ENCODE data around the gene THSD4.

The THSD4 gene

DNA sequence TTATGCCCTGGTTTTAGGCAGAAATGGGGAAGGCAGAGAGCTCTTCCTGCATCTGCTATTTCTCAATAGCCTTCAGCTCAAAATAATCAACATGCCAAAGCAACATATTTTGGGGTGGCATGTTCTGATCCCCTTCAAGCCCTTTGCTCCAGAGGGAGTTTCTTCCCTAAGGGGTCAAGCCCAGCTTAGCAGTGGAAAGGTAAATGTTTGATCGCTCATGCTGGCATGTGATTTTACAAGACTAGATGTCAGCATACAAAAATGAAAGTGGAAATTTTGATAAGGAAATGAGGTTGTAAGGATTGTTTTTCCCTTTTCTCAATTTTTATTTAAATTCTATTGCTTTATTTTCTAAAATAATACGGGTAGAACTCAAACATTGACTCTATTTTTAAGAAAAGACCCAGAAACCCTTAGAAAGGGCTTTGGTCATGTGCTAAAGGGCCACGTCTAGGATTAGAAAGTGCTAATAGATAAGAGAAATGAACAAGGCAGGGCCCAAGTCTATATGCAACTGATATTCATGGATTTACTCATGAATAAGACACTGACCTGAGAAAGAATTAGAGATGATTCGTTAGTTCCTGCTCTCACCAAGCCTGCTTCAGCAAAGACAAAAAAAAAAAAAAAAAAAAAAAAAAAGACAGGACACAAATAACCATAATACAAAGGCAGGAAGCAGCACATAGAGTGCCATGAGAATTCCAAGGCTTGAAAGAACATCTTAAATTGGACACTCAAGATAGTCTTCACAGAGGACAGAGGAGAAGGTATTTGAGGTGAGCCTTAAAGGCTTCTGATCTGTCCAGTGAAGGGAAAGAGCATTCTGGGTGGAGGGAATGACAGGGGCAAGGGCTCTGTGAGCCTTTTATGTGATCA is 640.1 kb downstream of the THSD4 start:
- H3K4me3 ChIP-seq = no peak overlapping the region
- no peaks in the 10 kb centered on the region for H3K9me3 ChIP-seq (ENCODE audit: low read depth, low read length)
- H3K36me3 ChIP-seq (ENCODE audit: insufficient read depth, low read length) = no peaks in the 10 kb centered on the region
- H3K9ac ChIP-seq (ENCODE audit: insufficient read length) = no peak overlapping the region
- TF ChIP-seq FOXP2 (optimal IDR thresholded peaks at IDR 0.05; ENCODE audit: control extremely low read depth, extremely low read length, insufficient read depth) (no peak), POLR2AphosphoS5 (IDR thresholded peaks at IDR 0.05; ENCODE audit: borderline replicate concordance, low read depth, low read length) (no peak), EZH2 (IDR thresholded peaks at IDR 0.05) (no peak)
- DNase-seq (ENCODE audit: low read depth, low spot score) = no peak
- no peak overlapping the region for H3K27ac ChIP-seq

DNA sequence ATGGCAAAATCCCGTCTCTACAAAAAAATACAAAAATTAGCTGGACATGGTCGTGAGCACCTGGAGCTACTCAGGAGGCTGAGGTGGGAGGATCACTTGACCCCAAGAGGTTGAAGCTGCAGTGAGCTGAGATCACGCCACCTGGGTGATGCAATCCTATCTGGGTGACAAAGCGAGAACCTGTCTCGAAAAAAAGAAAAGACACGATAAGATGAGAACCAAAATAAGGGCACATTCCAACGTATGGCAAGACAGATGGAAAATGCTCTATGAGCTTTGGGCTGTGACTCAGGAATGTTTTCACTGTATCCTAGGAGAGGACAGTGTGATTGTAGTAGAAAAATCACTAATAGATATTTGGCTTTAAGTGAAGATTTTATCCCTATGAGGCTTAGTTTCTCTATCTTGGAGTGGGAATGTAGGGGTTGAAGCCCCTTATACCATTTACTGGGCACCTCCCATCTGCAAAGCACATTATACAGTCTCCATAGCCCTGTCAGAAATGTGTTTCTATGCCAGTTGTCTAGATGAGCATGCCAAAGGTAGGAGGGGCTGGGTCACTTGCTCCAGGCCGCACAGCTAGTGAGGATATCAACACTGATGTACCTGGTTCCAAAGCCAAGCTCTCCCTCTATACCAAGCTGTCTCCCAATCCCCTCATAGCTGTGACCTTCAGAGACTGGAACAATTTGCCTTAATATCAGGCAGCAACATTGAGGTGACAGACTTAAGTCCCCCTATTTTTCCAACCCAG is 641.5 kb downstream of the THSD4 start:
- Histone ChIP-seq H3K36me3 (ENCODE audit: insufficient read depth, low read length) (no peaks in the 10 kb centered on the region), H3K27ac (no peak overlapping the region), H3K9ac (ENCODE audit: insufficient read length) (no peak overlapping the region), H3K4me3 (no peak overlapping the region), H3K9me3 (ENCODE audit: low read depth, low read length) (no peaks in the 10 kb centered on the region)
- no peak for DNase-seq (ENCODE audit: low read depth, low spot score)
- TF ChIP-seq EZH2 (IDR thresholded peaks at IDR 0.05) (no peak), POLR2AphosphoS5 (IDR thresholded peaks at IDR 0.05; ENCODE audit: borderline replicate concordance, low read depth, low read length) (no peak), FOXP2 (optimal IDR thresholded peaks at IDR 0.05; ENCODE audit: control extremely low read depth, extremely low read length, insufficient read depth) (no peak)

DNA sequence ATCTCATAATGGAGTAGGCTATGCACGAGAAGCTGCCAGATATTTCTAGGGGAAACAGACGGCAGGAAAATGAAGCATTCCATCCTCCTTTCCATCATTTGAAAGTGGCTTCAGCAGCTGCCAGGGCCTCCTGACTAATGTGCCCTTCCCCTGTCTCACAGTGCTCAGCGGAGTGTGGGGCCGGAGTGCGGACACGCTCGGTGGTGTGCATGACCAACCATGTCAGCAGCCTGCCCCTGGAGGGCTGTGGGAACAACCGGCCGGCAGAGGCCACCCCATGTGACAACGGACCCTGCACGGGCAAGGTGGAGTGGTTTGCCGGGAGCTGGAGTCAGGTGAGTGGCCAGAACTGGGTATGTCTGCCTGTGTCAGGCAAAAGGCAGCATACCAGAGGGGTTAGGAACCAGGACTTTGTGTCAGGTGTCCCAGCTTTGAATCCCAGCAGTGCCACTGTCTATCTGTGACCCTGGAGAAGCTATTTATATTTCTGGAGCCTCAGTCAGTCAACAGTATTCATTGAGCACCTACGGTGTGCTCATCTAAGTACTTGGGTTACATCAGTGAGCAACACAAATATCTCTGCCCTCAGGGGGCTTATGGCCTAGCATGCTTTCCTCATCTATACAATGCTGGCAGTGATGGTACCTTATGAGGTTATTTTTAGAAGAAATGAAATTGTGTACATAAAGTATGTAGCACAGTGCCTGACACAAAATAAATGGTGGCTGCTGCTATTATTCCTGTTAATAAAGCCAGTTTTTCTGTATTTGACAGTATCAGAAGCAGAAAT is 642.7 kb downstream of the THSD4 start:
- H3K4me3 ChIP-seq = no peak overlapping the region
- H3K27ac ChIP-seq = no peak overlapping the region
- no peak for TF ChIP-seq POLR2AphosphoS5 (IDR thresholded peaks at IDR 0.05; ENCODE audit: borderline replicate concordance, low read depth, low read length)
- no peak for TF ChIP-seq FOXP2 (optimal IDR thresholded peaks at IDR 0.05; ENCODE audit: control extremely low read depth, extremely low read length, insufficient read depth)
- no peak for TF ChIP-seq EZH2 (IDR thresholded peaks at IDR 0.05)
- no peak for DNase-seq (ENCODE audit: low read depth, low spot score)
- no peaks in the 10 kb centered on the region for H3K9me3 ChIP-seq (ENCODE audit: low read depth, low read length)
- no peaks in the 10 kb centered on the region for H3K36me3 ChIP-seq (ENCODE audit: insufficient read depth, low read length)
- no peak overlapping the region for H3K9ac ChIP-seq (ENCODE audit: insufficient read length)

DNA sequence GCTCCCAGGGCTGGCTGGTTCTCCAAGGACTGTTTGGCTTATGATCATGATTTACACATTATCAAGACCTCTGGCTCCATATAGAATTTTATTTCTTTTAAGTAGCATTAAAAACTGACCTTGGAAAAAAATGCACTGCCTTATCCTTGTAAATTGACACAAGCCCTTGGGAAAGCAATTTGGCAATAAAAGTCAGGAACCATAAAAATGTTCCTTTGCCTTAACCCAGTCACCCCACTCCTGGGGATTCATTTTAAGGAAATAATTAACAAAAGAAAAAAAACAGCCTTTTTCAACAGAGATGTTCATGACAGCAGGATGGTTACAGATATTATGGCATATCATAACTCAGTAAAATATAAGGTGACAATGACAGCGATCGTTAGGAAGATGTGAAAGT is 643.4 kb downstream of the THSD4 start:
- no peaks in the 10 kb centered on the region for H3K9me3 ChIP-seq (ENCODE audit: low read depth, low read length)
- no peak for DNase-seq (ENCODE audit: low read depth, low spot score)
- H3K27ac ChIP-seq = no peak overlapping the region
- H3K9ac ChIP-seq (ENCODE audit: insufficient read length) = no peak overlapping the region
- no peak overlapping the region for H3K4me3 ChIP-seq
- H3K36me3 ChIP-seq (ENCODE audit: insufficient read depth, low read length) = no peaks in the 10 kb centered on the region
- no peak for TF ChIP-seq EZH2 (IDR thresholded peaks at IDR 0.05)
- TF ChIP-seq FOXP2 (optimal IDR thresholded peaks at IDR 0.05; ENCODE audit: control extremely low read depth, extremely low read length, insufficient read depth) = no peak
- no peak for TF ChIP-seq POLR2AphosphoS5 (IDR thresholded peaks at IDR 0.05; ENCODE audit: borderline replicate concordance, low read depth, low read length)

DNA sequence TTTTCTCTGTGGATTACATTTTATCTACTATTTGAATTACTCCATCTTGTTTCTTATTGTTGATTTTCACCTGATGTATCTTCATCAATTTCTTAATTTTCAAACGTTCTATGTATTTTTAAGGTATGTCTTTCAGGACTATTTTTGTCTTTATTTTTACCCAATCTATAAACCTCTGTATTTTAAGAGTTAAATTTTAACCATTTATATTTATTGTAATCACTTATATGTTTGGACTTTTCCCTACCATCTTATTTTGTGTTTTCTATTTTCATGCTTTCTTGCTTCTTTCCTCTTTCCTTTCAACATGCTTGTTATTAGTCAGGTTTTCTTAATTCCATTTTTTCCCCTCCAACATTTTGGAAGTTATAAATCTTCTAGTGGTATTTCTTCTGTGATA is 645.6 kb downstream of the THSD4 start:
- H3K9ac ChIP-seq (ENCODE audit: insufficient read length) = no peak overlapping the region
- H3K27ac ChIP-seq = no peak overlapping the region
- no peak for DNase-seq (ENCODE audit: low read depth, low spot score)
- no peak for TF ChIP-seq POLR2AphosphoS5 (IDR thresholded peaks at IDR 0.05; ENCODE audit: borderline replicate concordance, low read depth, low read length)
- TF ChIP-seq EZH2 (IDR thresholded peaks at IDR 0.05) = no peak
- no peak for TF ChIP-seq FOXP2 (optimal IDR thresholded peaks at IDR 0.05; ENCODE audit: control extremely low read depth, extremely low read length, insufficient read depth)
- no peak overlapping the region for H3K4me3 ChIP-seq
- no peaks in the 10 kb centered on the region for H3K36me3 ChIP-seq (ENCODE audit: insufficient read depth, low read length)
- H3K9me3 ChIP-seq (ENCODE audit: low read depth, low read length) = no peaks in the 10 kb centered on the region

DNA sequence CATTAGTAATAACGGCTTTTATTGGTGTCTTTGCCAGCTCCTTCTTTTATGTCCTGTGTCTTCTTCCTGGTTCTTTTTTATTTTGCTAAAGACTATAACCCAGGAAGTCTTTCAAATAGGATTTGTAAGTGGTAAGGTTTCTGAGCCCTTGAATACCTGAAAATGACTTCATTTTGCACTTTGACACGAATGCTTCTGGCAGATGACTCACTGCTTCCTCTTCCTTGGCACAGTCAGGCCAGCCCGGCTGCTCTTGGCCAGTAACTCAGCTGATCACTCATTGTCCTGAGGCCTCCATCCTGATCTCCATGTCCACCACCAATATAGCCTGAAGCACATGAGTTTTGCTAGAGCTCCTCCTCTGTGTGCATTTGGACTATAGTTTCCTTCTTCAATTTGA is 646.4 kb downstream of the THSD4 start:
- no peaks in the 10 kb centered on the region for H3K9me3 ChIP-seq (ENCODE audit: low read depth, low read length)
- no peak overlapping the region for H3K4me3 ChIP-seq
- no peaks in the 10 kb centered on the region for H3K36me3 ChIP-seq (ENCODE audit: insufficient read depth, low read length)
- DNase-seq (ENCODE audit: low read depth, low spot score) = no peak
- no peak overlapping the region for H3K27ac ChIP-seq
- TF ChIP-seq FOXP2 (optimal IDR thresholded peaks at IDR 0.05; ENCODE audit: control extremely low read depth, extremely low read length, insufficient read depth) (no peak), EZH2 (IDR thresholded peaks at IDR 0.05) (no peak), POLR2AphosphoS5 (IDR thresholded peaks at IDR 0.05; ENCODE audit: borderline replicate concordance, low read depth, low read length) (no peak)
- no peak overlapping the region for H3K9ac ChIP-seq (ENCODE audit: insufficient read length)

DNA sequence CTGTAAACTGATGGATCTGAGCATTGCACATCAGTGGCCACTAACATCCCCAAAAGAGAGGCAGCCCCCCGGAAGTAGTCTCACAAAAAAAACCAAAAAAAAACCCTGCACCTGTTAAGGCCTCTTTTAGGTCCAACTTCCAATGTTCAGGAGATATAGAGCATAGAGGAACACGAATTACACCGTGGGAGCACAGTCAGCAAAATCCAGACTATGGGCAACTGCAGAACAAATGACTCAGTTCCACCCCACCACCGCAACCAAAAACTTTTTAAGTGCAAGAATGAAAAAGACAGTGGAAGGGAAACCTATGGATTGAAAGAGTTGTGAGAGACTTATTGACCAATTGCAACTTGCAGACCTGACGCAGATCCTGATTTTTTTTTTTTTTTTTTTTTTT is 652.9 kb downstream of the THSD4 start:
- Histone ChIP-seq H3K4me3 (no peak overlapping the region), H3K27ac (no peak overlapping the region)
- no peak for TF ChIP-seq POLR2AphosphoS5 (IDR thresholded peaks at IDR 0.05; ENCODE audit: borderline replicate concordance, low read depth, low read length)
- TF ChIP-seq EZH2 (IDR thresholded peaks at IDR 0.05) = no peak
- TF ChIP-seq FOXP2 (optimal IDR thresholded peaks at IDR 0.05; ENCODE audit: control extremely low read depth, extremely low read length, insufficient read depth) = no peak

More for the DNA sequence above, 652.9 kb downstream of the THSD4 start:
- DNase-seq (ENCODE audit: low read depth, low spot score) = no peak
- H3K9ac ChIP-seq (ENCODE audit: insufficient read length) = no peak overlapping the region
- no peaks in the 10 kb centered on the region for H3K9me3 ChIP-seq (ENCODE audit: low read depth, low read length)
- no peaks in the 10 kb centered on the region for H3K36me3 ChIP-seq (ENCODE audit: insufficient read depth, low read length)

Measured in SK-N-MC (cell line).